CD4-positive, alpha-beta memory T cell (primary cell): ENCODE data around the gene SMARCA1. TPM values are rescaled to one million over a fixed set of nuclear protein-coding genes. Genes with fewer than 3 reads are reported as not detected.
"Not testable (repeated sequence)": the region's sequence is repeated elsewhere in the genome, so short reads cannot be mapped to it uniquely, and the experiment has no call there.

Source experiments
- CTCF ChIA-PET: fragments of 350-600 bp; sonication (Branson Sonifier 250); formaldehyde crosslinking; loops from one replicate; lab custom pipeline; 2021; ENCODE audit warnings: inconsistent platforms; ENCODE audit not compliant: partially characterized antibody; lab: Charles Lee
- POLR2A ChIA-PET: fragments of 350-600 bp; sonication (Branson Sonifier 250); formaldehyde crosslinking; loops from one replicate; lab custom pipeline; 2021; ENCODE audit not compliant: partially characterized antibody; lab: Charles Lee
- DNase-seq, 5 donors: peaks; one replicate each; pipeline versions ENCODE4 v3.0.0 to v3.0.0-alpha.2; 2020 to 2022; ENCODE audit warnings: mixed read lengths in 1 of 5
- H3K27ac ChIP-seq: one replicate; pipeline ENCODE4 v1.7.0; 2013; ENCODE audit warnings: low read depth, low read length
- H3K27me3 ChIP-seq: 2 replicates; pipeline ENCODE4 v1.7.0; 2013; ENCODE audit warnings: mild to moderate bottlenecking, low read length, moderate library complexity; ENCODE audit not compliant: insufficient read depth
- H3K36me3 ChIP-seq: 2 replicates; pipeline ENCODE4 v1.7.0; 2013; ENCODE audit warnings: mild to moderate bottlenecking, low read length, moderate library complexity; ENCODE audit not compliant: insufficient read depth
- H3K4me1 ChIP-seq: 2 replicates; pipeline ENCODE4 v1.7.0; 2013; ENCODE audit warnings: mild to moderate bottlenecking, low read length, moderate library complexity; ENCODE audit not compliant: insufficient read depth
- H3K4me3 ChIP-seq, 2 donors: one replicate each; pipeline ENCODE4 v1.7.0; 2013; ENCODE audit warnings: low read length in 2 of 2, mild to moderate bottlenecking in 1 of 2
- H3K9me3 ChIP-seq, 2 donors: one replicate each; pipeline ENCODE4 v1.7.0; 2013; ENCODE audit warnings: low read length in 2 of 2, control low read depth in 1 of 2; ENCODE audit not compliant: control insufficient read depth in 1 of 2
- H3K27ac Mint-ChIP-seq, 7 donors: one replicate each; pipeline ENCODE4 v1.8.0; 2020 to 2021; ENCODE audit warnings: mixed read lengths in 7 of 7, mild to moderate bottlenecking in 6 of 7, inconsistent platforms in 3 of 7, moderate library complexity in 3 of 7
- H3K27me3 Mint-ChIP-seq, 2 donors: one replicate each; pipeline ENCODE4 v1.8.0; 2020 to 2021; ENCODE audit warnings: mixed read lengths in 2 of 2
- H3K36me3 Mint-ChIP-seq, 2 donors: one replicate each; pipeline ENCODE4 v1.8.0; 2020 to 2021; ENCODE audit warnings: mixed read lengths in 2 of 2, inconsistent platforms in 1 of 2, mild to moderate bottlenecking in 1 of 2
- H3K4me1 Mint-ChIP-seq, 4 donors: one replicate each; pipeline ENCODE4 v1.8.0; 2020 to 2021; ENCODE audit warnings: mixed read lengths in 4 of 4, mild to moderate bottlenecking in 1 of 4
- H3K4me3 Mint-ChIP-seq, 8 donors: one replicate each; pipeline ENCODE4 v1.8.0; 2020 to 2021; ENCODE audit warnings: mixed read lengths in 8 of 8, mild to moderate bottlenecking in 7 of 8, moderate library complexity in 6 of 8, inconsistent platforms in 3 of 8
- H3K9me3 Mint-ChIP-seq, 8 donors: one replicate each; pipeline ENCODE4 v1.8.0; 2020 to 2021; ENCODE audit warnings: mixed read lengths in 8 of 8, mild to moderate bottlenecking in 5 of 8, inconsistent platforms in 3 of 8, moderate library complexity in 1 of 8
- intact Hi-C: fragments of 100-400 bp; cut with micrococcal nuclease; formaldehyde crosslinking; loops from one replicate; pipeline ENCODE4 v1.15.1; 2023
- polyA plus RNA-seq, 2 donors: library from polyadenylated mRNA; unstranded; fragments of 300-500 nt; fragmentation: Illumina TruSeq; gene quantifications; one replicate each; pipeline ENCODE4 v1.2.3, GENCODE V29; 2021
- total RNA-seq, 2 experiments: library from RNA; stranded (reverse); gene quantifications; one replicate each; pipeline ENCODE4 v1.2.3, GENCODE V29; 2021

The SMARCA1 gene, protein sequence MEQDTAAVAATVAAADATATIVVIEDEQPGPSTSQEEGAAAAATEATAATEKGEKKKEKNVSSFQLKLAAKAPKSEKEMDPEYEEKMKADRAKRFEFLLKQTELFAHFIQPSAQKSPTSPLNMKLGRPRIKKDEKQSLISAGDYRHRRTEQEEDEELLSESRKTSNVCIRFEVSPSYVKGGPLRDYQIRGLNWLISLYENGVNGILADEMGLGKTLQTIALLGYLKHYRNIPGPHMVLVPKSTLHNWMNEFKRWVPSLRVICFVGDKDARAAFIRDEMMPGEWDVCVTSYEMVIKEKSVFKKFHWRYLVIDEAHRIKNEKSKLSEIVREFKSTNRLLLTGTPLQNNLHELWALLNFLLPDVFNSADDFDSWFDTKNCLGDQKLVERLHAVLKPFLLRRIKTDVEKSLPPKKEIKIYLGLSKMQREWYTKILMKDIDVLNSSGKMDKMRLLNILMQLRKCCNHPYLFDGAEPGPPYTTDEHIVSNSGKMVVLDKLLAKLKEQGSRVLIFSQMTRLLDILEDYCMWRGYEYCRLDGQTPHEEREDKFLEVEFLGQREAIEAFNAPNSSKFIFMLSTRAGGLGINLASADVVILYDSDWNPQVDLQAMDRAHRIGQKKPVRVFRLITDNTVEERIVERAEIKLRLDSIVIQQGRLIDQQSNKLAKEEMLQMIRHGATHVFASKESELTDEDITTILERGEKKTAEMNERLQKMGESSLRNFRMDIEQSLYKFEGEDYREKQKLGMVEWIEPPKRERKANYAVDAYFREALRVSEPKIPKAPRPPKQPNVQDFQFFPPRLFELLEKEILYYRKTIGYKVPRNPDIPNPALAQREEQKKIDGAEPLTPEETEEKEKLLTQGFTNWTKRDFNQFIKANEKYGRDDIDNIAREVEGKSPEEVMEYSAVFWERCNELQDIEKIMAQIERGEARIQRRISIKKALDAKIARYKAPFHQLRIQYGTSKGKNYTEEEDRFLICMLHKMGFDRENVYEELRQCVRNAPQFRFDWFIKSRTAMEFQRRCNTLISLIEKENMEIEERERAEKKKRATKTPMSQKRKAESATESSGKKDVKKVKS
- total RNA-seq = under 1 TPM; 0.26 to 0.39 TPM
- under 1 TPM; 0.16 to 0.52 TPM for polyA plus RNA-seq

GRCh38 chrX:129523079-129523911 lies at the start of gene SMARCA1:
Gene SMARCA1, minus strand, starts transcription at chrX:129523490. Its CDS starts 120 bp downstream, at chrX:129523370.
- POLR2A ChIA-PET = no interaction called here
- peak within 1 kb of the TSS; percentile 82 to 89 (median 86) for H3K4me3 Mint-ChIP-seq
- peaks cover 0 to 2% of the 10 kb centered on the region in 2 donors for H3K36me3 Mint-ChIP-seq
- CTCF ChIA-PET = no interaction called here
- H3K27me3 ChIP-seq = no peaks in the 10 kb centered on the region
- peaks cover 7% of the 10 kb centered on the region for H3K4me1 ChIP-seq
- peaks cover 0 to 6% (median 1%) of the 10 kb centered on the region in 4 donors for H3K4me1 Mint-ChIP-seq
- DNase-seq = no peak
- no peaks in the 10 kb centered on the region for H3K36me3 ChIP-seq
- H3K27ac Mint-ChIP-seq = peak within 1 kb of the TSS in 3 of 7 donors; percentile 70 to 83 (median 74)
- H3K4me3 ChIP-seq = peak within 1 kb of the TSS in 1 of 2 donors; percentile 41
- no peak within 1 kb of the TSS for H3K27ac ChIP-seq
- H3K9me3 ChIP-seq = no peaks in the 10 kb centered on the region
- peaks cover 0 to 2% of the 10 kb centered on the region in 2 donors for H3K27me3 Mint-ChIP-seq
- intact Hi-C loops = loop anchor here (2.0 kb wide), 1 partner anchor 18 kb away; the partner anchor contains the start of gene OCRL
- no peaks in the 10 kb centered on the region for H3K9me3 Mint-ChIP-seq

- no peak overlapping the region for H3K27ac Mint-ChIP-seq
- no peak overlapping the region for H3K4me3 Mint-ChIP-seq
- intact Hi-C loops = no loop called here
- no peak for DNase-seq
- H3K9me3 Mint-ChIP-seq = no peaks in the 10 kb centered on the region
- no peaks in the 10 kb centered on the region for H3K36me3 ChIP-seq
- H3K27ac ChIP-seq = no peak overlapping the region
- H3K9me3 ChIP-seq = no peaks in the 10 kb centered on the region
- H3K27me3 Mint-ChIP-seq = no peaks in the 10 kb centered on the region
- no peaks in the 10 kb centered on the region for H3K4me1 Mint-ChIP-seq
- peaks cover 9 to 19% of the 10 kb centered on the region in 2 donors for H3K36me3 Mint-ChIP-seq
- no peak overlapping the region for H3K4me3 ChIP-seq
- H3K27me3 ChIP-seq = no peaks in the 10 kb centered on the region
- no peaks in the 10 kb centered on the region for H3K4me1 ChIP-seq
- POLR2A ChIA-PET = no interaction called here
- CTCF ChIA-PET = no interaction called here
Observed at GRCh38 chrX:129572422-129572821, 49.1 kb upstream of the SMARCA1 start.

DNA sequence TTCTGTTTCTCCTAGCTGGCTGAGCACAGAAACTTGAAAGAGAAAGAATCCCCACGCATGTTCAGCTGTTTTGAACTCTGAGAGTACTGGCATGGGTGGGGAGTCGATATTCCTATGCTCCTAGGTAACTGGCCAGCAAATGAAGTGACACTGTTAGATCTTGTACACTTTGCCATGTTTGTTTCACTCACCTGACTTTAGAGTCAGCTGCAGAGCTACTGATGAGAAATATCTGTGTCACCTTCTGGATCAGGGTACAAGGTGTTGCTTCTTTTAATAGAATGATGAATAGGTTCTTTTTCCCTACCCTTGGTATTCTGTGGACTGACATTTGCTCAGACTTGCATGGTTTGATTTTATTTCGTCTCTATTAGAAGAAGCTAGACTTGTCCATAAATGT lies 45.1 kb upstream of the SMARCA1 start:
- peaks cover 6 to 11% of the 10 kb centered on the region in 2 donors for H3K36me3 Mint-ChIP-seq
- H3K27ac ChIP-seq = no peak overlapping the region
- POLR2A ChIA-PET = no interaction called here
- H3K27ac Mint-ChIP-seq = no peak overlapping the region
- H3K4me1 Mint-ChIP-seq = peaks cover 9 to 13% (median 12%) of the 10 kb centered on the region in 4 donors
- no peaks in the 10 kb centered on the region for H3K27me3 Mint-ChIP-seq
- no peak for DNase-seq
- H3K4me3 Mint-ChIP-seq = no peak overlapping the region
- no peaks in the 10 kb centered on the region for H3K9me3 Mint-ChIP-seq
- CTCF ChIA-PET = no interaction called here
- H3K36me3 ChIP-seq = no peaks in the 10 kb centered on the region
- intact Hi-C loops = no loop called here
- H3K27me3 ChIP-seq = no peaks in the 10 kb centered on the region
- peaks cover 9% of the 10 kb centered on the region for H3K4me1 ChIP-seq
- H3K9me3 ChIP-seq = no peaks in the 10 kb centered on the region
- no peak overlapping the region for H3K4me3 ChIP-seq

DNA sequence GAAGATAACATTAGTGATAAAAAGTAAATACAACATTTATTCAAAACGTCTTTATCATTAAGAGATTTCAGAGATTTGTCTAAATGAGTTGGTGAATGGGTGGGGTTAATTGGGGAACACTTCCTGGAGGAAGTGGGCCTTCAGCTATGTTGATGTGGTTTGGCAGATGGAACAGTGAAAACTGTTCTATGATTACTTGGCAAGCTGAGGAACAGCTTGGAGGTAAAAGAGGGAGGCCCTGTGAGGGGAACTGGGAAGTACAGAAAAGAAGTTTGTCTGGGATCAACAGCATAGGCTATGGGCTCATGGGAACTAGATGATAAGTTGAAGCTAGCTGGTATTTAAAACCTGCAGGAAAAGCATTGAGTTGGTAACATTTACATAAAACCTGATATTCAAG lies 42.8 kb upstream of the SMARCA1 start:
- POLR2A ChIA-PET = no interaction called here
- Histone ChIP-seq H3K9me3 (no peaks in the 10 kb centered on the region), H3K4me1 (peaks cover 9% of the 10 kb centered on the region), H3K27ac (no peak overlapping the region), H3K36me3 (no peaks in the 10 kb centered on the region), H3K27me3 (no peaks in the 10 kb centered on the region), H3K4me3 (no peak overlapping the region)
- peak overlapping the region in 1 of 8 donors; percentile 31 for H3K4me3 Mint-ChIP-seq
- no peaks in the 10 kb centered on the region for H3K27me3 Mint-ChIP-seq
- no peak for DNase-seq
- peaks cover 9 to 13% (median 12%) of the 10 kb centered on the region in 4 donors for H3K4me1 Mint-ChIP-seq
- no peaks in the 10 kb centered on the region for H3K9me3 Mint-ChIP-seq
- peaks cover 8 to 23% of the 10 kb centered on the region in 2 donors for H3K36me3 Mint-ChIP-seq
- intact Hi-C loops = no loop called here
- CTCF ChIA-PET = no interaction called here
- H3K27ac Mint-ChIP-seq = peak overlapping the region in 2 of 7 donors; percentile 13 to 30

DNA sequence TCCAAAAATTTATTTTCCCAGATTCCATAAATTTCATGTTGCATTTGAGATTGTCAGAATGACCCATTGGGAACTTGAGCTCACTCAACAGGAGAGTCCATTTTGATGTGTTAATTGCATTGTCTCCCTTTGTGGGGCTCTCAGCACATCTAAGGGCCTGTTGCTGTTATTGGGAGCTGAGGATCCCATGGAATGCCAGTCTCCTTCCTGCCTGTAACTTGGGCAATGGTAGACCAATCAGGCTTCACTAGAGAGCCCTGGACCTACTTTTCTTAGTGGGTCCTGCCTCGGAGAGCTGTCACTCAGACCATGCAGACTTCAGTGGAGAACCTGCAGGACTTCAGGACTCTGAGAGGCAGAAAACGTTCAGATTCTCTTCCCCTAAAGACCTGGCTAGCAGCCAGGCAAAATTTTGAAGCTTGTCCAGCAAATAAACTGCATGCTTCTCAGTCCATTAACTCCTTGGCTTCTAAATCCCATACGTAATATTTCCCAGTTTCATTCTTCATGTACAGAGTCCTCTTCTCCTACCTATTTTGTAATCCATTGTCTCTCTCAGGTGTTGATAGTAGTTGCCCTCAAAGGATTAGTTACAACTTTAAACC lies 41.9 kb upstream of the SMARCA1 start:
- POLR2A ChIA-PET = no interaction called here
- Histone ChIP-seq H3K27ac (no peak overlapping the region), H3K4me3 (no peak overlapping the region), H3K27me3 (no peaks in the 10 kb centered on the region), H3K4me1 (peaks cover 9% of the 10 kb centered on the region), H3K36me3 (no peaks in the 10 kb centered on the region), H3K9me3 (no peaks in the 10 kb centered on the region)
- Mint-ChIP-seq H3K36me3 (peaks cover 6 to 27% of the 10 kb centered on the region in 2 donors), H3K9me3 (no peaks in the 10 kb centered on the region), H3K4me1 (peaks cover 9 to 13% (median 12%) of the 10 kb centered on the region in 4 donors), H3K27ac (no peak overlapping the region), H3K27me3 (no peaks in the 10 kb centered on the region), H3K4me3 (no peak overlapping the region)
- CTCF ChIA-PET = no interaction called here
- no peak for DNase-seq
- intact Hi-C loops = no loop called here

GRCh38 chrX:129564345-129564744 lies 41.1 kb upstream of the SMARCA1 start:
- H3K4me1 ChIP-seq, CTCF ChIA-PET, H3K4me3 ChIP-seq, intact Hi-C loops, H3K9me3 Mint-ChIP-seq, H3K27ac ChIP-seq, H3K27me3 Mint-ChIP-seq, H3K27ac Mint-ChIP-seq, H3K27me3 ChIP-seq, H3K36me3 ChIP-seq, H3K9me3 ChIP-seq, H3K4me3 Mint-ChIP-seq, POLR2A ChIA-PET, DNase-seq: not testable (repeated sequence)
- Mint-ChIP-seq H3K36me3 (peaks cover 8 to 29% of the 10 kb centered on the region in 2 donors), H3K4me1 (peaks cover 9 to 13% (median 12%) of the 10 kb centered on the region in 4 donors)
